ENCODE results near the gene HERC5. TPM values are rescaled to one million over a fixed set of nuclear protein-coding genes. Genes with fewer than 3 reads are reported as not detected.

The HERC5 gene
- total RNA-seq, 1 experiment from 2014 or later = 7.2 TPM

GRCh38 chr4:88481537-88481936 is 24.6 kb downstream of the HERC5 start:
- Histone ChIP-seq H4K20me1 (ENCODE audit: insufficient read depth) (no peaks in the 10 kb centered on the region), H3K36me3 (ENCODE audit: control insufficient read depth in 1 of 2, insufficient read depth in 2 of 2, low read length in 2 of 2) (no peaks in the 10 kb centered on the region), H3K27ac (ENCODE audit: low read depth, low read length) (no peak overlapping the region), H3K9me2 (ENCODE audit: insufficient read depth) (no peaks in the 10 kb centered on the region), H2AFZ (ENCODE audit: low read depth, low read length, poor library complexity, severe bottlenecking) (no peak overlapping the region), H3K9ac (ENCODE audit: low read length) (no peak overlapping the region), H3K4me3 (replicated peaks in 1 of 2; ENCODE audit: low read depth in 1 of 2, low read length in 2 of 2) (no peak overlapping the region), H3K4me1 (ENCODE audit: control insufficient read depth in 1 of 2, insufficient read depth in 2 of 2, low read length in 2 of 2) (no peaks in the 10 kb centered on the region), H3K79me2 (ENCODE audit: insufficient read depth, low read length) (no peaks in the 10 kb centered on the region), H3K4me2 (ENCODE audit: low read length) (no peak overlapping the region), H3K9me3 (ENCODE audit: control insufficient read depth in 1 of 2, insufficient read depth in 1 of 2, low read depth in 1 of 2, low read length in 2 of 2) (no peaks in the 10 kb centered on the region), H3K27me3 (ENCODE audit: insufficient read depth, low read length) (no peaks in the 10 kb centered on the region)
- ATAC-seq (no peak), DNase-seq (ENCODE audit: low read depth, low spot score) (no peak)
- intact Hi-C loops (cut with micrococcal nuclease) = no loop called here
- RAD21 ChIA-PET (ENCODE audit: low non-redundant PET in 1 of 2, low total read pairs in 2 of 2, uncharacterized antibody in 2 of 2, unreplicated experiment in 2 of 2) = no interaction called here
- BruUV-seq (replicated peaks) = no TSS peak
- CTCF ChIA-PET = no interaction called here
- POLR2A ChIA-PET = no interaction called here
- TF ChIP-seq RAD21 (IDR thresholded peaks at IDR 0.05; ENCODE audit: low read depth) = no peak
- TF ChIP-seq POLR2AphosphoS5 (IDR thresholded peaks at IDR 0.05; ENCODE audit: low read depth, low read length) = no peak
- no peak for TF ChIP-seq EZH2 (IDR thresholded peaks at IDR 0.05)
- no peak for TF ChIP-seq POLR2A (IDR thresholded peaks at IDR 0.05; ENCODE audit: borderline replicate concordance, extremely low read depth, insufficient read depth, insufficient read length)
- no peak for TF ChIP-seq SIN3A (IDR thresholded peaks at IDR 0.05; ENCODE audit: low read depth)
- no peak for TF ChIP-seq FOSL1 (IDR thresholded peaks at IDR 0.05; ENCODE audit: low read depth)

GRCh38 chr4:88489100-88489761 is 32.3 kb downstream of the HERC5 start:
- H3K4me1 ChIP-seq (ENCODE audit: control insufficient read depth in 1 of 2, insufficient read depth in 2 of 2, low read length in 2 of 2) = no peaks in the 10 kb centered on the region
- H3K27me3 ChIP-seq (ENCODE audit: insufficient read depth, low read length) = no peaks in the 10 kb centered on the region
- H3K4me2 ChIP-seq (ENCODE audit: low read length) = no peak overlapping the region
- H3K79me2 ChIP-seq (ENCODE audit: insufficient read depth, low read length) = no peaks in the 10 kb centered on the region
- no peaks in the 10 kb centered on the region for H3K9me2 ChIP-seq (ENCODE audit: insufficient read depth)
- POLR2A ChIA-PET = no interaction called here
- no peak overlapping the region for H3K27ac ChIP-seq (ENCODE audit: low read depth, low read length)
- H3K9me3 ChIP-seq (ENCODE audit: control insufficient read depth in 1 of 2, insufficient read depth in 1 of 2, low read depth in 1 of 2, low read length in 2 of 2) = no peaks in the 10 kb centered on the region
- RAD21 ChIA-PET (ENCODE audit: low non-redundant PET in 1 of 2, low total read pairs in 2 of 2, uncharacterized antibody in 2 of 2, unreplicated experiment in 2 of 2) = no interaction called here
- BruUV-seq (replicated peaks) = no TSS peak
- no peak overlapping the region for H3K4me3 ChIP-seq (replicated peaks in 1 of 2; ENCODE audit: low read depth in 1 of 2, low read length in 2 of 2)
- CTCF ChIA-PET = no interaction called here
- no peaks in the 10 kb centered on the region for H3K36me3 ChIP-seq (ENCODE audit: control insufficient read depth in 1 of 2, insufficient read depth in 2 of 2, low read length in 2 of 2)
- intact Hi-C loops (cut with micrococcal nuclease) = no loop called here
- no peaks in the 10 kb centered on the region for H4K20me1 ChIP-seq (ENCODE audit: insufficient read depth)
- DNase-seq (ENCODE audit: low read depth, low spot score) (no peak), ATAC-seq (no peak)
- H3K9ac ChIP-seq (ENCODE audit: low read length) = no peak overlapping the region
- H2AFZ ChIP-seq (ENCODE audit: low read depth, low read length, poor library complexity, severe bottlenecking) = no peak overlapping the region
- TF ChIP-seq ELF1 (IDR thresholded peaks at IDR 0.05; ENCODE audit: borderline replicate concordance, low read depth) (no peak), ATF3 (IDR thresholded peaks at IDR 0.05) (no peak), EZH2 (IDR thresholded peaks at IDR 0.05) (no peak), SIN3A (IDR thresholded peaks at IDR 0.05; ENCODE audit: low read depth) (no peak), JUND (IDR thresholded peaks at IDR 0.05) (no peak), CTCF (IDR thresholded peaks at IDR 0.05 in 2 of 3, conservative IDR thresholded peaks at IDR 0.05 in 1 of 3; ENCODE audit: borderline replicate concordance in 1 of 3, insufficient read depth in 1 of 3, low read depth in 2 of 3, low read length in 2 of 3) (no peak), RAD21 (IDR thresholded peaks at IDR 0.05; ENCODE audit: low read depth) (no peak), TCF7L2 (IDR thresholded peaks at IDR 0.05; ENCODE audit: borderline replicate concordance, extremely low read depth, insufficient read depth, insufficient read length) (no peak), REST (IDR thresholded peaks at IDR 0.05; ENCODE audit: low read depth) (no peak), ZFX (IDR thresholded peaks at IDR 0.05) (no peak), CEBPB (IDR thresholded peaks at IDR 0.05; ENCODE audit: low read depth) (no peak), FOSL1 (IDR thresholded peaks at IDR 0.05; ENCODE audit: low read depth) (no peak), EGR1 (IDR thresholded peaks at IDR 0.05; ENCODE audit: low read depth) (no peak), ZNF274 (IDR thresholded peaks at IDR 0.05; ENCODE audit: low read depth, low read length) (no peak), CBX3 (IDR thresholded peaks at IDR 0.05; ENCODE audit: low read depth) (no peak)
